Activated CD4-positive, alpha-beta T cell treated with anti-CD3 and anti-CD28 coated beads for 24 hours (primary cell): ENCODE data around the gene AUH.
"Not testable (repeated sequence)": the region's sequence is repeated elsewhere in the genome, so short reads cannot be mapped to it uniquely, and the experiment has no call there.

Experiments used
- DNase-seq, 2 donors: peaks; one replicate each; pipeline ENCODE4 v3.0.0-alpha.2; 2020; ENCODE audit warnings: low read depth in 2 of 2

Gene AUH

GRCh38 chr9:91208837-91209236 is 152.9 kb downstream of the AUH start:
- DNase-seq, result no peak

DNA sequence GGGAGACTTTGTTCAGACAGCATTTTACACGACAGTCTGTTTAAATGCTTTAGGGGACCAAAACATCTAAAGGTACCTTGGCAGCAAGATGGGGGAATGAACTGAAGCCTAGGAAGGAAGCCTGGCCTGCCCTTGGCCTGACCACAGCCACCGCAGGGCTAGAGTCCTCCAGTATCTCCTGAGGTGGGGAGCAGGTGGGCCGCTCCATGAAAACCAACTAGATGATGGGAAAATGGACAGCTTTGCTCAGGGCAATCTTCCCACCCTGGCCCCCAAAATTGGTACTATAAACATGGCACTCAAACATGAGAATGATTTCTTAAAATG is 153.3 kb downstream of the AUH start:
- DNase-seq, result no peak

DNA sequence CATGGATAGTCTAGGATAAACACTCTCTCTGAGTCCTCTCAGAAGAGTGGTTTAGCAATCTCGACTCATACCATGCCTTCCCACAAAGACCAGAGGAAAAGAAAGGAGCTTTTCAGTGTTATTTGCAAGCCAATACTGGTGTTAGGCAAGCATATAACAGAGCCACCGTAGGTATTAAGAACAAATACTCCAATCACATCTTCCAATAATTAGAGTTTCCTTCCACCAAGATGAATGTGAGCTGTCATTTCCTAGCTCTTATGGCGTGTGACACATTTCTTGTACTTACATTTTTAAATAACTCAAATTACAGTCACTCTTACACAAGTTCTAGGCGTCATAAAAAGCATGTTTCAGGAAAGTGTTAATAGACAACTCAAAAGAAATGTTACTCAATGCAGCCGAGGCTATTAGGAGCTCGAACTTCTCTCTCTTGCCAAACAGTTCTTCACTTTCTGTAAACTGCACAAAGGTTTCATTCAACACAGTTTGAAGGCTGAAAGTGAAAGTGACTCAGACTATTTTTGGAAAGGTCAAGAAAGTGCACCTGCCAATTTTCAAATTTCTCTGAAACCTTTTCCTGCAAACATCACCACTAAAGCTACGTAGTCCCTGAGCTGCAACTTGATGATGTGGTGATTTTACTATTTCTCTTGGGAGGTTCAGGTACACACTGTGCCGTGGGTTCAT is 153.8 kb downstream of the AUH start:
- no peak for DNase-seq

DNA sequence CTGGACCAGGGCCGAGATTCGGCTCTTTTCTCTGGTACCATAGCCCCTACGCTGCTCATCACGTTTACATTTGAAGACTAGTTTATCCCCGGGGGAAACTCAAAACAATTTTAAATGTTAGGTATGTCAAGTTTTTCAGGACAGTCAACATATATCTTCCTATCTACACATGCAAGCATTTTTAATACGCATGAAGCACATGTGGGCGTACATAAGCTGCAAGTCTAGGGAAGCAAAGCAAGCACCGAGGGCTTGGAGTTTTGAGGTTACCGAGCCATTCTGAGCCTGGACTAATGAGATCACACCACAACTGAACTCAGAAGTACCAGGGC is 154.4 kb downstream of the AUH start:
- DNase-seq, result no peak

DNA sequence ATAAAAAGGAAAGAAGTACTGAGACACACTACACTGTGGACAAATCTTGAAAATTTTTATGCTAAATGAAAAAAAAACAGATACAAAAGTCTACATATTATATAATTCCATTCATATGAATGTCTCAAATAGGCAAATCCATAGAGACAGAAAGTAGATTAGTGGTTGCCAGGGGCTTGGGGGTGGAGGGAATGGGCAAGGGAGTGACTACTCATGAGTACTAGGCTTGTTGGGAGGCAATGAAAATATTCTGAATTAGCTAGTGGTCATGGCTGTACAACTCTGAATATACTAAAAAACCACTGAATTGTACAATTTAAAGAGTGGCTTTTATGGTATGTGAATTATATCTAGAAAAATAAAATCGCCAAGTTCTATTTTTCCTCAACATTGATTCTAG is 154.9 kb downstream of the AUH start:
- DNase-seq, result no peak

- no peak for DNase-seq
Measured at GRCh38 chr9:91202736-91203283, 158.9 kb downstream of the AUH start.

- DNase-seq, result no peak
Measured at GRCh38 chr9:91200692-91201336, 160.9 kb downstream of the AUH start.

DNA sequence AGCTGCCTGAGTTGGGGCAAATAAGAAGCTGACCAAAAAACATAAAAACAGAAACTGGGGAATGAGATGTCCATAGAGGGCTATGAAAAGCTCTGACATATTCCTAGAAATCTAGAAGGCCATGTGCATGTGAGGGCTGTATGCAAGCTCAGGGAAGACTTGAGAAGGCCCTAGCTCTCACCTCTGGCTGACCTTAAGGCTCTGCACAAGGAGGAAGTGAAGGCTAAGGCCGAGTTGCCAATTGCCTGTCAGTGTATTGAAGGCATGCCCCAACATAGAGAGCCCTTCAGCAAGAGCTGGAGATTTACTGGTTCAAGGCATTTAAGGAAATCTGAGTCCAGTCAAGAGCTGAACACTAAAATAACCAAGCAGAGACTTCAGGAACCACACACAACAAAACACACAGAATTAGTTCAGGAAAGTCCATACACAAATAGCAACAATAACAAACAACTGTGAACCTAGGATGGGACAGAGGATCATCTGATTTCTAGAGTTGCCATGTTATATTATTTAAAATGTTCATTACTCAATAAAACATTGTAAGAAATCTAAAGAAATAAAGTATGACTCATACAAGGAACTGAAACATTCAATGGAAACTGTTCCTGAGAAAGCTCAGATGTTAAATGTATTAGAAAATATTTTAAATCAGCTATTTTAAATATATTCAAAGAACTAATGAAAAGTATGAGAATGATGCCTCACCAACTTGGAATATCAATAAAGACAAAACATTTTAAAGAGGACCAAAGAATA is 161.8 kb downstream of the AUH start:
- no peak for DNase-seq

GRCh38 chr9:91198881-91199280 is 162.8 kb downstream of the AUH start:
- not testable (repeated sequence) for DNase-seq

GRCh38 chr9:91198405-91198804 is 163.3 kb downstream of the AUH start:
- no peak for DNase-seq

DNA sequence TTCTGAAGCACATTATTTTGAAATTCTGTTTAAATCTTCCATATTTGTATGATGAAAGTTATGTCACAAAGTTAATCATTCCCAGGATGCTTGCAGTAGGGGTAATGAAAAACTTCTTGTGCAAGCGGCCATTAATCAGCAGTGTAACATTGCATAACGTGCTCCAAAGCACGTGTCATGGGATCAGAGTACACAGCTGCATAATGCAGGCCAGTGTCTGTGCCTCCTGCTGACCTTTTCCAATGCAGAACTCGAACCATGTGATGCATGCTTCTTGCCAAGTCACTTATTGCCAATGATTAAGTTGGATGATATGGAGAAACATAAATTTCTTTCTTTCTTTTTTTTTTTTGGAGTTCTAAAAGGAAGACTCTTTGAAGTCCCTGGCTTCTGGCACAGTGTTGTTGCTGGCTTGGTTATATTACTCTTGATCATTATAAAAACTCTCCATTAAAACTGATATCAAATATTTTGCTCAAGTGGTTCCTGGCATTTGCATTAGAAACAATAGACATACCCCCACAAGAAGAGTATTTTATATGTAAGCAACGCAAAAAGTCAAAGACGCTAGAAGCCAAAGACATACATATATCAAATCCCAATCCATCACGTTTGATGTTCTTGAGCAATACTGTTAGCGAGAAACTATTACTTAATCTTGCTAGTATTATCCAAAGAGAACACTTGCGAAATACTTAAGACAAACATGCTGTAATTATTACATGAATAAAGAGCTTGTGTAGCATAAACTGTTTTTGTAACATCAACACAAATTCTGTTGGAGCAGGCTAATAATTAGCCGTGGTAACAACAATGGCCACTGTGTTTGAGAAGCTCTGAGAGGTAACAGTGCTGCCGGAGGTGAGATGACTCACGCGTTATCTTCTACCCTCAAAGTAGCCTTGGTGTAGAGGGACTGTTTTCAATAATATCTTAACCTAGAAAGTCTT is 164.2 kb downstream of the AUH start:
- no peak for DNase-seq

DNA sequence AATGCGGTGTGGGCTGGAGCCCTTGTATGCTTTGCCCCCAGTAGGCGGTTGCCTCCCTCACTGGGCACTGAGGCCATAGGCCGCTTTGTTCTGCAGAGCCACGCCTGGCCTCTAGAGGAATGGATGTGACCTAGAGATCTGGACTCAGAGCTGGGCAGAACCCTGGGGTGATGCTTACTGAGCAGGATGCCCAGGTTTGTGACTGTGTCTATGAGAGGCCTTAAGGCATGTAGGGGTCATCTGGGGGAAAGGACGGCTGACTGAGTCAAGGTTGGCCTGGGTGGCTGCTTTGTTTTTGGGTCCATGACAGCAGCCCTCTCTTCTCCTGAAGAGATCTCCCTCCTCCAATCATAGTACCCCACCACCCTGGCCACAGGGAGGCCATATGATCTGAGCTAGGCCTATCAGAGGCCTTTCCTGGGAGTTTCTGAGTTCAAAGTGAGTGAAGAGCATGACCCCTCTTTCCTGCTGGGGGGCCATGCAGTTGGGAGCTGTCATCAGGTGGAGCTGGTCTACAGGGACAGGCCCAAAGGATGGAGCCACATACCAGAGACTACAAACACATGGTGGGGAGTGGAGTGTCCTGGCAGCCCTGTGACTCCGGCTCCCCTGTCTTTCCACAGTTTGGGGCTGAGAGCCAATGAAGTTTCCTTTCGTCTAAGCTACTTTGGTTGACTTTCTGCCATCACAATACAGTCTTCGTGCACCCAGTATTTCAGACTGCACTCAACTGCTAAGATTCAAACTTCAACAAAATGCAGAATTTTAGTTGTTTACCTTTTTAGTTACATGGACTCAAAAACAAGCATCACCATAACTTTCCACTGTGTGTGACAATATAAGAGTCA is 165.4 kb downstream of the AUH start:
- no peak for DNase-seq

DNA sequence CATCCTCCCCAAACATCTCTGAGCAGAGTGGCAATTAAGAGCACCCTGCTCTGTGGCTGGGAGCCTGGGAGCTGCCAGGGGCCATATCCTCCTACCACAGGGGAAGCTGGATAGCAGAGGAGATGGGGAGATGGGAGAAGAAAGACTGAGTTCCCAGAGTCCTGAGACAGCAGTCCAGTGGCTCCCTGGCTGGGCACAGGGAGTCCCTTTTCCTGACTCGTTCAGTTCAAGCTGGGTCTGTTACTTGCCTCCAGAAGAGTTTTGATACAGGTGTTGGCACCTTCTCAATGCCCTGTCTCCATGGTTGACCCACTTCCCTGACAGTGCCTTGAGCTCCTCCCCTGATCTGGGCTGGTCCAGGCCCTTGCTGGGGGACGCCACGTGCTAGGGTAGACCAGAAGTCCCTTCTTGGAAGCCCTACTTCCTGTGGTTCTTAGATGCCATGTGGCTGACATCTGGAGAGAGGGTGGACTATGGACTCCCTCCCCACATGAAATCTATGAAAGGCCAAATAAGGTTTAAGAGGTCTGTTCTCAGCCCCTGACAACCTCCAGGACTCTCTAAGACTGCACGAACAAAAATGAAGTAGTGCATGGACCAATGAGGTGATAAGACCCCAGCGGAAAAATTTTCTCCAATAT is 166.2 kb downstream of the AUH start:
- DNase-seq, result no peak

- peak; percentile 65 to 85 for DNase-seq
Measured at GRCh38 chr9:91193658-91194391, 167.9 kb downstream of the AUH start.

- peak; percentile 67 to 70 for DNase-seq
Measured at GRCh38 chr9:91193087-91193657, 168.5 kb downstream of the AUH start.

DNA sequence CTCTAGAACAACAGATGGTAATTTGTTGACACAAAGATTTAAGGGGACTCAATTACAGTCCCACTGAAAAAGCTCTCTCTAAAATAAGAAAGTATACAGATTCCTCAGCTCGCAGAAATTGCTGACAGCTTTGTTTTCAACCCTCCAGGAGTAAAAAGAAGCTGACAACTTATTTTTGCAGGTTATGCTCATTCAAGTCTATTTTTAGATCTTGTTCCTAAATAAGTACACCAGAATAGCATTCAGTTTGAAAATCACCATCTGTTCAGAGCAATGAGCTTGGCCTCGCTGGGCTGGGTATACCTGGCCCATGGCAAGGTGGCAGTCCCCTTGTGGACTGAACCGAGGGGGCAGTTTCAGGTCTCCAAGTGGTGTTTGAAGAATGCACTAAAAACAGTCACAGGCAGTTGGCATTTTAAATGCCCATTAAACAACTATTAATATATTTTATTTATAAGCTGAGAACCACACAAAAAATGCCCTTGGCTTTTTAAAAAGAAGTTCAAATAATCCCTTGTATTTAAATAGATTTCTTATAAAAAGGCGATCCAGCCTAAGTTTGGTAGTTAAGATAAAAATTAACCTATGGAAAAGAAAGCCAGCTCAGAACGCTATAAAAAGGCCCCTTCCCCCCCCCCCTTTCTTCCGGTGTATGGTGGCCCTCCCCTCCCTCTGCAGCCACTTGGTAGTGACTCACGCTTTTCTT is 169.2 kb downstream of the AUH start:
- no peak for DNase-seq

DNA sequence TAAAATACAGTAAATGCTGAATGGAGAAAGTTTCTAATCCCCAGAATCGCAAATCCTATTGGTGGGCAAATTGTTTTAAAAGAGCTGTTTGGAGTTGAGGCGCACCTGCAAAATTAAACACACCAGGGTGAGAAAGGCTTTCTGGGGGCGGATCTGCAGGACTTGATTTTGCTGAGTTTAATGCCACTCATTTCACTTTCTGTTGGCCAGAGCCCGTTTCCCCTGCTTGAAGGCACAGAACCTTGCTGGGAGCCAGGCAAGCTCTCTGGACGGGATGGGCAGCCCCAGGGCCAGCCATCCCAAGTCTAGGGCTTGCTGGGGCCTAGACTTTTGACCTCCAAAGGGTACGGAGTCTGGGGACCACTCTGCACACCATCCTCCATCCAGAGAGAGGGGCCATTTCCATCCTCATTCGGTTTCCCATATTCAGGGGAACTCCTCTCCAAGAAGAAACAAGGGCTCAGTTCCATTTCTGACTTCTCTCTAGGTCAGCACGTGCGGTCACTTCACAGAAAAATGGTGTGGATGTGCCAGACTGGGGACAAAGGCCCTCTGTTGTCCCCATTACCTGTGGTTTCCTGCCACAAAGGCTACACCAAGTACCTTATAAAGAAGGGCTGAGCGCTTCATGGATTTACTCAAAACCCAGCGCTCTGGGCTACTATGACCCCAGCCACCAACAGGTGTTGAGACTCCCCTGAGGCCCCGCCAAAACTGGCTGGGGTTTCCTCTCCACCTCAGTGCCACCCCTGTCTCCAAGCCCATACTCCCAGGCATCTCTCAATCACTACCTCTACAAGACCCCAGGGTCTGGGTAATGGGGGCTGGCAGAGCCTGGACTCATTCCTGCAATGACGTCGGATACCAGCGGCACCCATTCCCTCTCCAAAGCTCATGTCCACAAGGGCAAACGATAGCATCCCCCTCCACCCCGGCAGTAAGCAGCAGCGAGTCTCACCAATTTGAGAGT is 170.0 kb downstream of the AUH start:
- DNase-seq, result no peak
